Measurements from ENCODE around the gene GMIP.

- no peak for TF ChIP-seq CTCF (IDR thresholded peaks at IDR 0.05)
- no peak for TF ChIP-seq POLR2A (IDR thresholded peaks at IDR 0.05)
Observed at GRCh38 chr19:19649155-19649554, 5.7 kb upstream of the GMIP start.

Data from heart left ventricle (tissue), 13 donors.